DMS 273 (cell line): ENCODE measurements around the gene RHEX.

Experiments used
- DNase-seq: peaks from one replicate; lab custom pipeline; 2025; ENCODE audit not compliant: unreplicated experiment; lab: John Stamatoyannopoulos, UW

RHEX gene

GRCh38 chr1:206114692-206115640, 62.0 kb downstream of the RHEX start:
- no peak for DNase-seq

- no peak for DNase-seq
Measured at GRCh38 chr1:206115791-206116190, 62.8 kb downstream of the RHEX start.

- DNase-seq: no peak
Measured at GRCh38 chr1:206116191-206116872, 63.4 kb downstream of the RHEX start.

- peak; percentile 40 for DNase-seq
Measured at GRCh38 chr1:206116873-206117150, 63.8 kb downstream of the RHEX start.

- peak; percentile 78 for DNase-seq
Measured at GRCh38 chr1:206117151-206117948, 64.4 kb downstream of the RHEX start, which contains the start of gene AVPR1B. AVPR1B (minus strand) TSS chr1:206117388; CDS start chr1:206116890, 498 bp downstream.

GRCh38 chr1:206120406-206120805, 67.4 kb downstream of the RHEX start:
- no peak for DNase-seq

- DNase-seq: no peak
Measured at GRCh38 chr1:206121269-206121668, 68.3 kb downstream of the RHEX start.

GRCh38 chr1:206122686-206123085, 69.7 kb downstream of the RHEX start:
- no peak for DNase-seq

- no peak for DNase-seq
Measured at GRCh38 chr1:206125346-206125745, 72.4 kb downstream of the RHEX start.

- no peak for DNase-seq
Measured at GRCh38 chr1:206127336-206127735, 74.4 kb downstream of the RHEX start.

- DNase-seq: no peak
Measured at GRCh38 chr1:206128196-206128595, 75.2 kb downstream of the RHEX start.

GRCh38 chr1:206131037-206131436, 78.1 kb downstream of the RHEX start:
- no peak for DNase-seq

GRCh38 chr1:206133751-206134415, 80.9 kb downstream of the RHEX start:
- no peak for DNase-seq

GRCh38 chr1:206135248-206135647, 82.3 kb downstream of the RHEX start:
- peak; percentile 39 for DNase-seq

GRCh38 chr1:206136241-206136640, 83.3 kb downstream of the RHEX start:
- peak; percentile 14 for DNase-seq

- no peak for DNase-seq
Measured at GRCh38 chr1:206142011-206142410, 89.0 kb downstream of the RHEX start.

GRCh38 chr1:206142770-206143169, 89.8 kb downstream of the RHEX start:
- no peak for DNase-seq

GRCh38 chr1:206143537-206144172, 90.7 kb downstream of the RHEX start:
- peak; percentile 84 for DNase-seq

- DNase-seq: peak; percentile 51
Measured at GRCh38 chr1:206144605-206145004, 91.6 kb downstream of the RHEX start.

GRCh38 chr1:206145771-206146290, 92.9 kb downstream of the RHEX start:
- DNase-seq: no peak
